Activated naive CD4-positive, alpha-beta T cell treated with anti-CD3 and anti-CD28 coated beads, Interleukin-2, amount 50 U/mL, for 24 hours (primary cell): ENCODE results near the gene SPIRE1.
"Not testable (repeated sequence)": the region's sequence is repeated elsewhere in the genome, so short reads cannot be mapped to it uniquely, and the experiment has no call there.

Experiments used
- H3K27ac Mint-ChIP-seq: one replicate; pipeline ENCODE4 v1.8.0; 2021; ENCODE audit warnings: mild to moderate bottlenecking, mixed read lengths
- H3K27me3 Mint-ChIP-seq: one replicate; pipeline ENCODE4 v1.8.0; 2021; ENCODE audit warnings: mixed read lengths
- H3K36me3 Mint-ChIP-seq: one replicate; pipeline ENCODE4 v1.8.0; 2021; ENCODE audit warnings: mixed read lengths
- H3K4me1 Mint-ChIP-seq: one replicate; pipeline ENCODE4 v1.8.0; 2021; ENCODE audit warnings: mixed read lengths
- H3K4me3 Mint-ChIP-seq: one replicate; pipeline ENCODE4 v1.8.0; 2021; ENCODE audit warnings: mild to moderate bottlenecking, mixed read lengths
- H3K9me3 Mint-ChIP-seq: one replicate; pipeline ENCODE4 v1.8.0; 2021; ENCODE audit warnings: mixed read lengths

The SPIRE1 gene

GRCh38 chr18:12592597-12593127 lies 65.2 kb downstream of the SPIRE1 start:
- Mint-ChIP-seq H3K27me3 (no peaks in the 10 kb centered on the region), H3K9me3 (no peaks in the 10 kb centered on the region), H3K27ac (no peak overlapping the region), H3K4me3 (no peak overlapping the region), H3K36me3 (no peaks in the 10 kb centered on the region), H3K4me1 (peaks cover 11% of the 10 kb centered on the region)

DNA sequence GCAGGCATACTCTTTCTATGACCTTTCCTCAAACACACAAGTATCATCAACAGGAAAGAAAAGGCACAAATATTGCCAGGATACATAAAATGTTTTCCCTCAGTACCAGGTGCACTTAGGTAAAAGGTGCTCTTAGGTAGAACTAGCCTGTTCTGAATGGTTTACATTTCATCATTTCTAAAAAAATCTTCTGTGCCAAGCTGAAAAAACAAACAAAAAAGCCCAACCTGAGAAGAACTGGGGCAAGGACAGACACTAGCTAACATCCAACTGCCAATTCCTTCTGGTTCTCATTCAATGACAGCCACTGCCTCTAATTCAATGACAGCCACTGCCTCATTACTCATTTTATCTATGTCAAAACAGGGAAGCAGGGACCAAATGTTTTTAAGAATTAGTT lies 68.5 kb downstream of the SPIRE1 start:
- Mint-ChIP-seq H3K9me3 (no peaks in the 10 kb centered on the region), H3K4me1 (no peaks in the 10 kb centered on the region), H3K36me3 (no peaks in the 10 kb centered on the region), H3K27me3 (no peaks in the 10 kb centered on the region), H3K27ac (no peak overlapping the region), H3K4me3 (no peak overlapping the region)

- Mint-ChIP-seq H3K9me3 (no peaks in the 10 kb centered on the region), H3K36me3 (no peaks in the 10 kb centered on the region), H3K27ac (no peak overlapping the region), H3K27me3 (no peaks in the 10 kb centered on the region), H3K4me1 (no peaks in the 10 kb centered on the region), H3K4me3 (no peak overlapping the region)
Observed at GRCh38 chr18:12586956-12587355, 71.0 kb downstream of the SPIRE1 start.

DNA sequence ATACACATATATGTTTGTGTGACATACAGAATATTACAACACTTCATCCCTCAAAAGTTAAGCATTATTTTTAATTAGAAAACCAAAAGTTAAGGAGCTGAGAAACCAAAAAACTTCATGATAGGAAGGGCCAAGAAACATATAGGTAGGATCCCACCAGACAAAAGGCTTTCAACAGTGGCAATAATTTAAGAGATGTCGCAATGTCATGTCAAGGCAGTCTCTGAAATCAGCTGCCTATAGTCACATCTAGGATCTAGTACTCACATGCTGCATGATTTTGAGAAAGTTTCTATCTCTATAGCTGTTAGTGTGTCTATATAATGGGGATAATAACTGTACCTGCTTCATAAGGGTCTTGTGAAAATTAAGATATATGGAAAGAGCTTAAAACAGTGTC lies 72.7 kb downstream of the SPIRE1 start:
- no peaks in the 10 kb centered on the region for H3K27me3 Mint-ChIP-seq
- no peaks in the 10 kb centered on the region for H3K4me1 Mint-ChIP-seq
- H3K4me3 Mint-ChIP-seq, result no peak overlapping the region
- no peak overlapping the region for H3K27ac Mint-ChIP-seq
- H3K9me3 Mint-ChIP-seq, result no peaks in the 10 kb centered on the region
- no peaks in the 10 kb centered on the region for H3K36me3 Mint-ChIP-seq

GRCh38 chr18:12580630-12581342 lies 77.1 kb downstream of the SPIRE1 start:
- H3K27me3 Mint-ChIP-seq, result no peaks in the 10 kb centered on the region
- H3K36me3 Mint-ChIP-seq, result no peaks in the 10 kb centered on the region
- no peak overlapping the region for H3K27ac Mint-ChIP-seq
- H3K4me3 Mint-ChIP-seq, result no peak overlapping the region
- H3K9me3 Mint-ChIP-seq, result no peaks in the 10 kb centered on the region
- no peaks in the 10 kb centered on the region for H3K4me1 Mint-ChIP-seq

DNA sequence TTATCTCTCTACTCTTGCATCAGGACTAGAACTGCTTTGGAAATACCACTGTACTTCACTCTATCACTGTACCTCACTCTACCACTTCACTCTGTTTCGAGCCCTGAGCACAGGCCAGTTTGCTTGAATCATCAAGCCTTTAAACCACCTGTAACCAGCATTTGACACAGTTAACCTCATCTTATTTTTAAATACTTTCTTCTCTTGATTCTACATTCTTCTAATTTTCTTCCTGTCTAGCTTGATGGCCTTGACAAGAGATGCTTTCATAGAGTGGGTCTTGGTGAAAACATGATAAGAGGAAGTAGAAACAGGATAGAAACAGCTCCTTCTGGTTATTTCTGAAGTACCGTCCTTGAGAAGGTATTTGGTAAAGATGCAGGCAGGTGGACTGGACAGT lies 78.1 kb downstream of the SPIRE1 start:
- Mint-ChIP-seq H3K27ac (no peak overlapping the region), H3K4me1 (no peaks in the 10 kb centered on the region), H3K4me3 (no peak overlapping the region)

DNA sequence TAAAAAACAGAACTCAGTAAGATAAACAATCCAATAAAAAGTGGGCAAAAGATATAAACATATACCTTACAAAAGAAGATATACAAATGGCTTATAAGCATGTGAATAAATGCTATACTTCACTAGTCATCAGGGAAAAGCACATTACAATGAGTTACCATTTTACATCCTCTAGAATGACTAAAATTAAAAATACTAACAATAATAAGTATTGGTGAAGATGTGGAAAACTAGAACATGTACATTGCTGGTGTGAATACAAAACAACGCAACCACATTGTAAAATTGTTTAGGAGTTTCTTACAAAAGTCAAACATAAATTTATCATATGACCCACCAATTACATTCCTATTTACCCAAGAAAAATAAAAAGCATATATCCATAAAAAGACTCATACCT lies 80.1 kb downstream of the SPIRE1 start:
- Mint-ChIP-seq H3K9me3 (no peaks in the 10 kb centered on the region), H3K27me3 (no peaks in the 10 kb centered on the region), H3K27ac (no peak overlapping the region), H3K4me1 (no peaks in the 10 kb centered on the region), H3K4me3 (no peak overlapping the region), H3K36me3 (no peaks in the 10 kb centered on the region)

More for the DNA sequence above, 78.1 kb downstream of the SPIRE1 start:
- no peaks in the 10 kb centered on the region for H3K9me3 Mint-ChIP-seq
- H3K36me3 Mint-ChIP-seq, result no peaks in the 10 kb centered on the region
- no peaks in the 10 kb centered on the region for H3K27me3 Mint-ChIP-seq

DNA sequence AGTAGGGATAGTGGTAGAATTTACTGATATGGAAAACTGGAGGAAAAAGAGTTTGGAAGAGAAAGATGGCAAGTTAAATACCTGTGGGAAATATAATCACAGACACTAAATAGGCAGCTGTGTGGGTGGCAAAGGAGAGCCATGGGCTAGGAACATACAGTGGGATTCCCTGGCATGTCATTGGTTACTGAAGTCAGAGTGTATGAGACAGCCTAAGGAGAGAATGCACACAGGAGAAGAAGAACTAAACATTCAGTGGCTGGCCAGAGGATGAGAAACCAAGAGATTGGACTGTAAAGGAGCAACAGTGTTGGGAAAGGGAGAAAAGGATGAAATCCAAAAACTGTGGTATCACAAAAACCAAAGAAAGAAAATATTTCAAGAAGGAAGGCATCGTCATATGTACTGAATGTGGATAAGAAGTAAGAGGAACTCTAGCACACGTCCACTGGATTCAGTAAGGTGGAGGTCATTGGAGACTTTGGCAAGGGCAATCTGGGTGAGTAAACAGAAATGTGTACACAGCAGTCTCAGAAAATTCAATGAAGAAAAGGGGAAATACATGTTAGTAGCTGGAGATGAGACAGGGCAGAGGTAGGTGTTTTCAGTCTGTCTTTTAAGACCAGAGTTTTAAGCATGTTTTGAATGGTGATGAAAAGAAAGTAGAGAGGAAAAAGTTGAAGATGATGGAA lies 83.3 kb downstream of the SPIRE1 start:
- no peaks in the 10 kb centered on the region for H3K36me3 Mint-ChIP-seq
- H3K4me3 Mint-ChIP-seq, result no peak overlapping the region
- no peaks in the 10 kb centered on the region for H3K27me3 Mint-ChIP-seq
- no peaks in the 10 kb centered on the region for H3K9me3 Mint-ChIP-seq
- no peak overlapping the region for H3K27ac Mint-ChIP-seq
- no peaks in the 10 kb centered on the region for H3K4me1 Mint-ChIP-seq

DNA sequence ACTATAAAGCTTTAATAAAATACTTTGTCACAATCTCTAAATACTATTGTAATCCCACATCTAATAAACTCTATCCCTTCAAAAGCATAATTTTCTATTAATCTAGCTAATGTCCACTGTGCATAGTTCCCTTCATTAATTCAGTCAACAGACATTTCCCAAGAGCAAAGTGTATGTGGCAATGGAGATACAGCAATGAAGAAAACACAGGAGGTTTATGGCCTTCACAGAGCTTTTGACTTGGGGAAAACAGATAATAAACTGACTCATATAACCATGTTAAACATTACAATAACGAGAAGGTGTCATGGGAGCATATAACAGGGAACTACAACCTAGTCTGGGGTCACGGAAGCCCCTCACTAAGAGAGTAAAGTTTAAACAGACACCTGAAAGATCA lies 86.3 kb downstream of the SPIRE1 start:
- Mint-ChIP-seq H3K27me3 (peaks cover 6% of the 10 kb centered on the region), H3K27ac (no peak overlapping the region), H3K36me3 (no peaks in the 10 kb centered on the region), H3K4me1 (no peaks in the 10 kb centered on the region), H3K4me3 (no peak overlapping the region), H3K9me3 (no peaks in the 10 kb centered on the region)

DNA sequence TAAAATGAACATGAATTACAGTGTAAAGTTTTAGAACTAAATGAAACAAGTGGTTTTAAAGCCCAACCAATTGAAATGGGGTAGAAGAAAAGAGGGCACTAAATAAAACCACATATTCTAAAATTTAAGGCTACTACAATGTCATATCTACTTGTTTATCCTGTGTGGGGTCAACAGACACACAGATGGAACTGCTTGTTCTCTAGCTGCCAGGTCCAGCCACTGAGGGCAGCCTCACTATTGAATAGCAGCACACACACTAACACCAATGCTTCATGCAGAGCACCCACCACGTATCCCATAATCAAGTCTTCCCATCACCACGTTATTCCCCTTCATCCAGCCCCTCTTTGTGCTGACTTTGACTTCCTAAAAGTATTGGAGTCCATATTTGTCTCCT lies 88.1 kb downstream of the SPIRE1 start:
- peaks cover 9% of the 10 kb centered on the region for H3K27me3 Mint-ChIP-seq
- H3K27ac Mint-ChIP-seq, result no peak overlapping the region
- no peak overlapping the region for H3K4me3 Mint-ChIP-seq
- H3K36me3 Mint-ChIP-seq, result no peaks in the 10 kb centered on the region
- H3K4me1 Mint-ChIP-seq, result no peaks in the 10 kb centered on the region
- no peaks in the 10 kb centered on the region for H3K9me3 Mint-ChIP-seq

GRCh38 chr18:12567849-12568248 lies 90.1 kb downstream of the SPIRE1 start:
- no peak overlapping the region for H3K4me3 Mint-ChIP-seq
- H3K9me3 Mint-ChIP-seq, result no peaks in the 10 kb centered on the region
- no peaks in the 10 kb centered on the region for H3K36me3 Mint-ChIP-seq
- peaks cover 10% of the 10 kb centered on the region for H3K27me3 Mint-ChIP-seq
- H3K4me1 Mint-ChIP-seq, result no peaks in the 10 kb centered on the region
- no peak overlapping the region for H3K27ac Mint-ChIP-seq

- Mint-ChIP-seq H3K4me3 (no peak overlapping the region), H3K4me1 (no peaks in the 10 kb centered on the region), H3K27me3 (peaks cover 10% of the 10 kb centered on the region)
Observed at GRCh38 chr18:12564861-12565260, 93.0 kb downstream of the SPIRE1 start.

GRCh38 chr18:12564378-12564777 lies 93.5 kb downstream of the SPIRE1 start:
- Mint-ChIP-seq H3K4me3 (no peak overlapping the region), H3K9me3 (no peaks in the 10 kb centered on the region), H3K27ac (no peak overlapping the region), H3K36me3 (no peaks in the 10 kb centered on the region), H3K27me3 (peaks cover 10% of the 10 kb centered on the region), H3K4me1 (no peaks in the 10 kb centered on the region)

More at GRCh38 chr18:12564861-12565260, 93.0 kb downstream of the SPIRE1 start:
- Mint-ChIP-seq H3K9me3 (no peaks in the 10 kb centered on the region), H3K36me3 (no peaks in the 10 kb centered on the region), H3K27ac (no peak overlapping the region)

GRCh38 chr18:12560600-12560999 lies 97.3 kb downstream of the SPIRE1 start:
- H3K36me3 Mint-ChIP-seq, H3K27ac Mint-ChIP-seq, H3K9me3 Mint-ChIP-seq, H3K4me1 Mint-ChIP-seq, H3K4me3 Mint-ChIP-seq, H3K27me3 Mint-ChIP-seq: not testable (repeated sequence)

DNA sequence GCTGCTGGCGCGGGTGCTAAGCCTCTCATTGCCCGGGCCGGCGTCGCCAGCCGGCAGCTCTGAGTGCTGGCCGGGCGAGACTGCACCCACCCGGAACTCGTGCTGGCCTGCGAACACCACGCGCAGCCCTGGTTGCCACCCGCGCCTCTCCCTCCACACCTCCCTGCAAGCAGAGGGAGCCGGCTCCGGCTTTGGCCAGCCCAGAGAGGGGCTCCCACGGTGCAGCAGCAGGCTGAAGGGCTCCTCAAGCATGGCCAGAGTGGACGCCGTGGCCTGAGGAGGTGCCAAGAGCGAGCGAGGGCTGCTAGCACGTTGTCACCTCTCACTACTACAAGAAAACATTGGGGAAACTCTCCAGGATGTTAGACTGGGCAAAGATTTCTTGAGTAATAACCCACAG lies 98.6 kb downstream of the SPIRE1 start:
- Mint-ChIP-seq H3K4me1 (no peaks in the 10 kb centered on the region), H3K27ac (no peak overlapping the region), H3K27me3 (peaks cover 2% of the 10 kb centered on the region), H3K36me3 (peaks cover 2% of the 10 kb centered on the region), H3K4me3 (no peak overlapping the region), H3K9me3 (peaks cover 5% of the 10 kb centered on the region)

DNA sequence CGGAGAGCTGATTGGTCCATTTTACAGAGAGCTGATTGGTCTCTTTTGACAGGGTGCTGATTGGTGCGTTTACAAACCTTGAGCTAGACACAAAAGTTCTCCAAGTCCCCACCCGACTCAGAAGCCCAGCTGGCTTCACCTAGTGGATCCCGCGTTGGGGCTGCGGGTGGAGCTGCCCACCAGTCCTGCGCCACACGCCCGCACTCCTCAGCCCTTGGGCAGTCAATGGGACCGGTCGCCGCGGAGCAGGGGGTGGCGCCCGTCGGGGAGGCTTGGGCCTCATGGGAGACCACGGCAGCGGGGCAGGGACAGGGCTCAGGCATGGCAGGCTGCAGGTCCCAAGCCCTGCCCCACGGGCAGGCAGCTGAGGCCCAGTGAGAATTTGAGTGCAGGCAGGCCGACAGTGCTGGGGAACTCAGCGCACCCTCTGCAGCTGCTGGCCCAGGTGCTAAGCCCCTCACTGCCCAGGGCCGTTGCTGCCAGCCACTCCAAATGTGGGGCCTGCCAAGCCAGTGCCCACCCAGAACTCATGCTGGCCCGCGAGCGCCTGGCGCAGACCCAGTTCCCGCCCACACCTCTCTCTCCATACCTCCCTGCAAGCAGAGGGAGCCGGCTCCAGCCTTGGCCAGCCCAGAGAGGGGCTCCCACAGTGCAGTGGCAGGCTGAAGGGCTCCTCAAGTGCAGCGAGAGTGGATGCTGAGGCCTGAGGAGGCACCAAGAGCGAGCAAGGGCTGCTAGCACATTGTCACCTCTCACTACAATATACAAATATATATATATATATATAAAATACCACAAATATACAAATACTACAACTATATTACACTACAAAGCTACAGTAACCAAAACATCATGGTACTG lies 100.7 kb downstream of the SPIRE1 start:
- Mint-ChIP-seq H3K9me3 (peaks cover 5% of the 10 kb centered on the region), H3K4me3 (no peak overlapping the region), H3K4me1 (no peaks in the 10 kb centered on the region), H3K27me3 (peaks cover 2% of the 10 kb centered on the region), H3K36me3 (peaks cover 2% of the 10 kb centered on the region), H3K27ac (no peak overlapping the region)
